CD14-positive monocyte (primary cell): Measurements from ENCODE around the gene NPNT. TPM values are rescaled to one million over a fixed set of nuclear protein-coding genes. Genes with fewer than 3 reads are reported as not detected.

Experiments used
- DNase-seq, 3 donors: peaks; one replicate each; pipeline ENCODE4 v3.0.0-alpha.2; 2011 to 2022
- H2AFZ ChIP-seq: 2 replicates; pipeline ENCODE4 v1.6.0; 2012; ENCODE audit warnings: mild to moderate bottlenecking, low read depth, low read length, inconsistent platforms; ENCODE audit not compliant: insufficient read depth, poor library complexity, severe bottlenecking
- H3K27ac ChIP-seq, 2 donors: 1 replicate in 1 of 2; 2 replicates in 1 of 2; pipeline ENCODE4 v1.5.1; 2012 to 2013; ENCODE audit warnings: low read length in 2 of 2, control low read depth in 1 of 2, inconsistent platforms in 1 of 2, low read depth in 1 of 2, mild to moderate bottlenecking in 1 of 2
- H3K27me3 ChIP-seq, 2 donors: one replicate each; pipeline versions ENCODE4 v1.6.0 to v1.6.1; 2011 to 2013; ENCODE audit warnings: low read length in 2 of 2; ENCODE audit not compliant: control insufficient read depth in 2 of 2, insufficient read depth in 2 of 2
- H3K36me3 ChIP-seq, 2 donors: replicated peaks in 1 of 2; 1 replicate in 1 of 2; 2 replicates in 1 of 2; pipeline versions ENCODE4 v1.5.1 to v1.6.1; 2012 to 2013; ENCODE audit warnings: low read length in 2 of 2, control low read depth in 1 of 2, inconsistent platforms in 1 of 2, mild to moderate bottlenecking in 1 of 2; ENCODE audit not compliant: insufficient read depth in 2 of 2, control insufficient read depth in 1 of 2
- H3K4me1 ChIP-seq, 2 donors: 1 replicate in 1 of 2; 2 replicates in 1 of 2; pipeline versions ENCODE4 v1.5.1 to v1.6.1; 2012 to 2013; ENCODE audit warnings: low read length in 2 of 2, control low read depth in 1 of 2, inconsistent platforms in 1 of 2, mild to moderate bottlenecking in 1 of 2, moderate library complexity in 1 of 2; ENCODE audit not compliant: insufficient read depth in 2 of 2, control insufficient read depth in 1 of 2
- H3K4me2 ChIP-seq: replicated peaks from 2 replicates; pipeline ENCODE3; 2012; ENCODE audit warnings: low read length, moderate library complexity, mild to moderate bottlenecking; ENCODE audit not compliant: poor library complexity, severe bottlenecking; ENCODE audit errors: extremely low read depth
- H3K4me3 ChIP-seq, 3 experiments: fragments of 200-600 bp in 1 of 3; sonication (generic) in 1 of 3; replicated peaks in 1 of 3; 1 replicate in 2 of 3; 2 replicates in 1 of 3; pipeline ENCODE4 v1.5.1; 2011 to 2013; ENCODE audit warnings: low read length in 3 of 3, mild to moderate bottlenecking in 3 of 3, control low read depth in 2 of 3, low read depth in 2 of 3, inconsistent platforms in 1 of 3, moderate library complexity in 1 of 3
- H3K79me2 ChIP-seq: 2 replicates; pipeline ENCODE4 v1.6.0; 2012; ENCODE audit warnings: mild to moderate bottlenecking, control low read depth, inconsistent platforms, low read length, moderate library complexity; ENCODE audit not compliant: insufficient read depth
- H3K9ac ChIP-seq: 2 replicates; pipeline ENCODE4 v1.6.0; 2017; ENCODE audit warnings: low read length, mild to moderate bottlenecking; ENCODE audit not compliant: insufficient read depth, poor library complexity, severe bottlenecking
- H3K9me3 ChIP-seq, 2 donors: replicated peaks in 1 of 2; 1 replicate in 1 of 2; 2 replicates in 1 of 2; pipeline versions ENCODE4 v1.5.1 to v1.6.1; 2012 to 2013; ENCODE audit warnings: low read length in 2 of 2, control low read depth in 1 of 2; ENCODE audit not compliant: control insufficient read depth in 1 of 2, insufficient read depth in 1 of 2
- H4K20me1 ChIP-seq: 2 replicates; pipeline ENCODE4 v1.6.0; 2012; ENCODE audit warnings: mild to moderate bottlenecking, low read length, control low read depth, moderate library complexity; ENCODE audit not compliant: insufficient read depth
- H3K27ac Mint-ChIP-seq, 7 donors: one replicate each; pipeline ENCODE4 v1.8.0; 2020; ENCODE audit warnings: mild to moderate bottlenecking in 7 of 7, mixed read lengths in 7 of 7, moderate library complexity in 6 of 7, inconsistent platforms in 2 of 7
- H3K27me3 Mint-ChIP-seq, 3 donors: one replicate each; pipeline ENCODE4 v1.8.0; 2021 to 2022; ENCODE audit warnings: low read depth in 3 of 3, mild to moderate bottlenecking in 3 of 3, mixed read lengths in 3 of 3, moderate library complexity in 3 of 3, inconsistent platforms in 1 of 3
- H3K36me3 Mint-ChIP-seq, 2 donors: one replicate each; pipeline ENCODE4 v1.8.0; 2020; ENCODE audit warnings: mixed read lengths in 2 of 2, inconsistent platforms in 1 of 2, mild to moderate bottlenecking in 1 of 2
- H3K4me1 Mint-ChIP-seq: one replicate; pipeline ENCODE4 v1.8.0; 2020; ENCODE audit warnings: mild to moderate bottlenecking, mixed read lengths
- H3K4me3 Mint-ChIP-seq, 2 donors: one replicate each; pipeline ENCODE4 v1.8.0; 2020; ENCODE audit warnings: mild to moderate bottlenecking in 2 of 2, mixed read lengths in 2 of 2, moderate library complexity in 1 of 2
- H3K9me3 Mint-ChIP-seq, 7 donors: one replicate each; pipeline ENCODE4 v1.8.0; 2020 to 2022; ENCODE audit warnings: mixed read lengths in 7 of 7, mild to moderate bottlenecking in 6 of 7, moderate library complexity in 6 of 7, inconsistent platforms in 2 of 7
- CTCF ChIP-seq: fragments of 200-600 bp; IDR thresholded peaks from one replicate; pipeline ENCODE4 v1.8.0; 2022; ENCODE audit warnings: antibody characterized with exemption, mild to moderate bottlenecking
- WGBS: methylation state at CpG from one replicate; pipeline ENCODE4 v1.1.5; 2013; ENCODE audit warnings: missing lambda C conversion rate; ENCODE audit not compliant: insufficient coverage; 5-methylcytosine and 5-hydroxymethylcytosine counted together
- intact Hi-C, 2 donors: fragments of 100-400 bp; cut with micrococcal nuclease; formaldehyde crosslinking; loops; one replicate each; pipeline versions ENCODE4 v1.15.0 to v1.15.1; 2023
- polyA plus RNA-seq, 3 donors: library from polyadenylated mRNA; depleted of rRNA in 1 of 3; unstranded in 2 of 3; stranded (reverse) in 1 of 3; fragments of 300-500 nt in 2 of 3; fragments of >200 nt in 1 of 3; fragmentation: Illumina TruSeq in 2 of 3; gene quantifications; 1 replicate in 2 of 3; 2 replicates in 1 of 3; pipeline ENCODE4 v1.2.3, GENCODE V29; 2012 to 2021

The NPNT gene
- polyA plus RNA-seq, 3 donors, result not detected

- no peaks in the 10 kb centered on the region for H3K36me3 Mint-ChIP-seq
- H3K27ac ChIP-seq, result no peak overlapping the region
- no peak for TF ChIP-seq CTCF
- H4K20me1 ChIP-seq, result no peaks in the 10 kb centered on the region
- no peak overlapping the region for H3K4me2 ChIP-seq
- peaks cover 0 to 2% (median 0%) of the 10 kb centered on the region in 7 donors for H3K9me3 Mint-ChIP-seq
- no peaks in the 10 kb centered on the region for H3K27me3 ChIP-seq
- no peaks in the 10 kb centered on the region for H3K4me1 ChIP-seq
- intact Hi-C loops, result no loop called here
- H3K9ac ChIP-seq, result no peak overlapping the region
- no peaks in the 10 kb centered on the region for H3K36me3 ChIP-seq
- H3K4me3 ChIP-seq, result no peak overlapping the region
- no peak overlapping the region for H2AFZ ChIP-seq
- no peak overlapping the region for H3K4me3 Mint-ChIP-seq
- no CpG with 5 or more reads among the region's 2 CpGs for WGBS
- H3K9me3 ChIP-seq, result no peaks in the 10 kb centered on the region
- H3K27me3 Mint-ChIP-seq, result peaks cover 0 to 2% (median 0%) of the 10 kb centered on the region in 3 donors
- H3K79me2 ChIP-seq, result no peaks in the 10 kb centered on the region
- no peak for DNase-seq
- H3K4me1 Mint-ChIP-seq, result no peaks in the 10 kb centered on the region
- H3K27ac Mint-ChIP-seq, result no peak overlapping the region
Observed at GRCh38 chr4:105909787-105910281, 14.6 kb downstream of the NPNT start.

DNA sequence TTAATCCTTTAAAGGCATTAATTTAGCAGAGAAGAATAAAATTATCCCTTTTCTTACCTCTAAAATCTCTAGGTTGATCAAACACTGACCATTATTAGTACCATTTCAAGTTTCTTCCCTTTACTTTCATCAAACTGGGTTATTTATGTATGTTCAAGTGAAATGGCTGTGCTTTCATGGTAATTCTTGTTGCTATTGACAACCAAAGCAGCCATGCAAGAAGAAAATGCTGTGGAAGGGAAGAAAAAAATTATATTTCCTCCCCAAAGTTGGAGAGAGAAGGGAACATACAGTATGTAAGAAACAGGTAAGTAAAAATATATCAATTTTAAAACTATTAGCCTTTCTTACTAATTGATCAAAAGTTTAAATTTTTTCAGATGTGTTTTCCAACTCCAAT is 16.2 kb downstream of the NPNT start:
- Histone ChIP-seq H2AFZ (no peak overlapping the region), H3K4me3 (no peak overlapping the region), H3K4me2 (no peak overlapping the region), H3K79me2 (no peaks in the 10 kb centered on the region), H3K9me3 (no peaks in the 10 kb centered on the region), H3K27ac (no peak overlapping the region), H3K9ac (no peak overlapping the region), H4K20me1 (no peaks in the 10 kb centered on the region), H3K4me1 (no peaks in the 10 kb centered on the region), H3K36me3 (no peaks in the 10 kb centered on the region), H3K27me3 (no peaks in the 10 kb centered on the region)
- no peaks in the 10 kb centered on the region for H3K4me1 Mint-ChIP-seq
- H3K27me3 Mint-ChIP-seq, result peaks cover 0 to 2% (median 0%) of the 10 kb centered on the region in 3 donors
- no peak for TF ChIP-seq CTCF
- DNase-seq, result no peak
- H3K9me3 Mint-ChIP-seq, result peaks cover 0 to 3% (median 0%) of the 10 kb centered on the region in 7 donors
- no peak overlapping the region for H3K27ac Mint-ChIP-seq
- no peaks in the 10 kb centered on the region for H3K36me3 Mint-ChIP-seq
- H3K4me3 Mint-ChIP-seq, result no peak overlapping the region
- intact Hi-C loops, result no loop called here
